SK-N-SH (cell line): ENCODE data around the gene NTNG2. TPM values are rescaled to one million over a fixed set of nuclear protein-coding genes. Genes with fewer than 3 reads are reported as not detected.

Experiments
- CTCF ChIA-PET: fragments of 300-600, 350-600 bp; formaldehyde crosslinking; extraction: SDS; loops from one replicate; lab custom pipeline; 2021; lab: Yijun Ruan, JAX
- POLR2A ChIA-PET: fragments of 350-600 bp; sonication (Branson Sonifier 250); formaldehyde crosslinking; extraction: SDS; loops from one replicate; lab custom pipeline; 2020; ENCODE audit warnings: antibody characterized with exemption, inconsistent platforms; lab: Yijun Ruan, JAX
- DNase-seq: peaks from one replicate; pipeline ENCODE4 v3.0.0; 2012
- H2AFZ ChIP-seq: fragments of 200-600 bp; sonication (generic); 2 replicates; pipeline ENCODE4 v1.8.1; 2016; ENCODE audit warnings: antibody characterized with exemption, mild to moderate bottlenecking, low read depth
- H3F3A ChIP-seq: fragments of 200-600 bp; sonication (generic); replicated peaks from 2 replicates; pipeline ENCODE3; 2016; ENCODE audit warnings: antibody characterized with exemption, mild to moderate bottlenecking; ENCODE audit not compliant: insufficient read depth
- H3K27ac ChIP-seq, 2 experiments: fragments of 200-500 bp in 1 of 2; fragments of 200-600 bp in 1 of 2; sonication (Bioruptor generic) in 1 of 2; sonication (generic), shearing (Covaris generic) in 1 of 2; 2 replicates each; pipeline versions ENCODE4 v1.5.1 to v1.6.1; 2014 to 2016; ENCODE audit warnings: low read depth in 2 of 2, inconsistent platforms in 1 of 2, low read length in 1 of 2, mild to moderate bottlenecking in 1 of 2, mixed read lengths in 1 of 2
- H3K27me3 ChIP-seq: fragments of 200-600 bp; sonication (generic), shearing (Covaris generic); 2 replicates; pipeline ENCODE4 v1.6.1; 2016; ENCODE audit warnings: mixed run types; ENCODE audit not compliant: insufficient read depth
- H3K36me3 ChIP-seq, 2 experiments: fragments of 200-500 bp in 1 of 2; fragments of 200-600 bp in 1 of 2; sonication (Bioruptor generic) in 1 of 2; sonication (generic) in 1 of 2; replicated peaks in 1 of 2; 2 replicates each; pipeline versions ENCODE3 to v1.5.1; 2014 to 2016; ENCODE audit warnings: low read length in 1 of 2, mild to moderate bottlenecking in 1 of 2; ENCODE audit not compliant: insufficient read depth in 2 of 2, control insufficient read depth in 1 of 2
- H3K4me1 ChIP-seq, 2 experiments: fragments of 200-500 bp in 1 of 2; fragments of 200-600 bp in 1 of 2; sonication (Bioruptor generic) in 1 of 2; sonication (generic), shearing (Covaris generic) in 1 of 2; 2 replicates each; pipeline versions ENCODE4 v1.5.1 to v1.6.1; 2014 to 2016; ENCODE audit warnings: low read depth in 1 of 2, low read length in 1 of 2, mixed run types in 1 of 2; ENCODE audit not compliant: insufficient read depth in 2 of 2, control insufficient read depth in 1 of 2
- H3K4me2 ChIP-seq: fragments of 200-600 bp; sonication (generic), shearing (Covaris generic); 2 replicates; pipeline ENCODE4 v1.6.1; 2017; ENCODE audit warnings: mixed run types
- H3K4me3 ChIP-seq, 2 experiments: fragments of 200-500 bp in 1 of 2; fragments of 200-600 bp in 1 of 2; sonication (Bioruptor generic) in 1 of 2; sonication (generic), shearing (Covaris generic) in 1 of 2; 2 replicates each; pipeline versions ENCODE4 v1.5.1 to v1.8.1; 2014 to 2016; ENCODE audit warnings: low read depth in 2 of 2, inconsistent platforms in 1 of 2, low read length in 1 of 2, mild to moderate bottlenecking in 1 of 2, mixed read lengths in 1 of 2, moderate library complexity in 1 of 2
- H3K79me2 ChIP-seq: fragments of 200-600 bp; sonication (generic); 2 replicates; pipeline ENCODE4 v1.8.1; 2017; ENCODE audit warnings: mild to moderate bottlenecking; ENCODE audit not compliant: insufficient read depth
- H3K9ac ChIP-seq: fragments of 200-600 bp; sonication (generic); 2 replicates; pipeline ENCODE4 v1.6.1; 2017; ENCODE audit warnings: mixed run types
- H3K9me2 ChIP-seq: fragments of 200-600 bp; sonication (generic); 2 replicates; pipeline ENCODE4 v1.6.1; 2017; ENCODE audit warnings: mixed run types
- H3K9me3 ChIP-seq: fragments of 200-600 bp; sonication (generic); 2 replicates; pipeline ENCODE4 v1.6.1; 2017; ENCODE audit warnings: mixed run types, mild to moderate bottlenecking, moderate library complexity
- H4K20me1 ChIP-seq: fragments of 200-600 bp; sonication (generic); 2 replicates; pipeline ENCODE4 v1.6.1; 2017; ENCODE audit warnings: mild to moderate bottlenecking, mixed run types; ENCODE audit not compliant: insufficient read depth
- CHD2 ChIP-seq: fragments of 150-350 bp; IDR thresholded peaks from 2 replicates; pipeline ENCODE4 v1.6.1; 2018; ENCODE audit warnings: low read length; ENCODE audit not compliant: partially characterized antibody
- EP300 ChIP-seq, 2 experiments: IDR thresholded peaks; 2 replicates each; pipeline versions ENCODE4 v1.4.0 to v1.6.1; 2012; ENCODE audit warnings: borderline replicate concordance in 1 of 2, low read depth in 1 of 2, low read length in 1 of 2
- EZH2phosphoT487 ChIP-seq: fragments of 200-600 bp; sonication (generic); IDR thresholded peaks from 2 replicates; pipeline ENCODE4 v1.6.1; 2017; ENCODE audit warnings: low read depth, mixed run types, mild to moderate bottlenecking, antibody characterized with exemption, moderate library complexity, borderline replicate concordance
- FOSL2 ChIP-seq: IDR thresholded peaks from 2 replicates; pipeline ENCODE4 v1.4.0; 2012; ENCODE audit warnings: low read depth, mild to moderate bottlenecking, moderate library complexity, borderline replicate concordance
- FOXJ3 ChIP-seq: sonication (generic); formaldehyde crosslinking; IDR thresholded peaks from 2 replicates; pipeline ENCODE4 v1.5.1; 2020; ENCODE audit warnings: mild to moderate bottlenecking, missing genetic modification reagents
- GABPA ChIP-seq: IDR thresholded peaks from 2 replicates; pipeline ENCODE4 v1.4.0; 2012; ENCODE audit warnings: low read depth, mild to moderate bottlenecking
- GATA2 ChIP-seq: sonication (generic); formaldehyde crosslinking; IDR thresholded peaks from 2 replicates; pipeline ENCODE4 v1.5.0; 2020; ENCODE audit warnings: mild to moderate bottlenecking, missing genetic modification reagents
- MEF2A ChIP-seq: IDR thresholded peaks from 2 replicates; pipeline ENCODE4 v1.4.0; 2012; ENCODE audit warnings: low read depth, borderline replicate concordance
- RCOR1 ChIP-seq: fragments of 150-350 bp; IDR thresholded peaks from 2 replicates; pipeline ENCODE4 v1.6.1; 2017; ENCODE audit warnings: antibody characterized with exemption, low read length
- RXRA ChIP-seq: IDR thresholded peaks from 2 replicates; pipeline ENCODE4 v1.4.0; 2012; ENCODE audit warnings: low read depth, mild to moderate bottlenecking, borderline replicate concordance
- SMC3 ChIP-seq: IDR thresholded peaks from 2 replicates; pipeline ENCODE4 v1.6.1; 2012; ENCODE audit warnings: low read depth, low read length, improper control_type of control experiment
- TCF12 ChIP-seq: IDR thresholded peaks from 2 replicates; pipeline ENCODE4 v1.4.0; 2012
- TEAD4 ChIP-seq: IDR thresholded peaks from 2 replicates; pipeline ENCODE4 v1.4.0; 2012; ENCODE audit warnings: mild to moderate bottlenecking, borderline replicate concordance; ENCODE audit not compliant: insufficient read depth
- USF1 ChIP-seq: IDR thresholded peaks from 2 replicates; pipeline ENCODE4 v1.4.0; 2012; ENCODE audit warnings: low read depth, borderline replicate concordance
- USF2 ChIP-seq: fragments of 150-350 bp; IDR thresholded peaks from 2 replicates; pipeline ENCODE4 v1.6.1; 2017; ENCODE audit warnings: antibody characterized with exemption, low read length, low read depth, borderline replicate concordance
- ZBTB33 ChIP-seq: IDR thresholded peaks from 2 replicates; pipeline ENCODE4 v1.4.0; 2012; ENCODE audit warnings: low read depth, borderline replicate concordance
- WGBS: methylation state at CpG from one replicate; pipeline ENCODE4 v1.1.6; 2017; ENCODE audit warnings: low lambda C conversion rate; 5-methylcytosine and 5-hydroxymethylcytosine counted together
- polyA plus RNA-seq, 3 experiments: library from polyadenylated mRNA; depleted of rRNA; stranded (reverse); fragments of >200 nt; gene quantifications; 2 replicates each; pipeline ENCODE4 v1.2.3, GENCODE V29; 2012
- TF ChIP-seq, protein P1 (sequence below): fragments of 200-600 bp; sonication (generic); IDR thresholded peaks from 2 replicates; pipeline ENCODE4 v1.6.1; 2017; ENCODE audit warnings: antibody characterized with exemption, mild to moderate bottlenecking, moderate library complexity

NTNG2 gene
- polyA plus RNA-seq, 1 of the 3 experiments (the other 2 are of a cell fraction), result 6.1 TPM

DNA sequence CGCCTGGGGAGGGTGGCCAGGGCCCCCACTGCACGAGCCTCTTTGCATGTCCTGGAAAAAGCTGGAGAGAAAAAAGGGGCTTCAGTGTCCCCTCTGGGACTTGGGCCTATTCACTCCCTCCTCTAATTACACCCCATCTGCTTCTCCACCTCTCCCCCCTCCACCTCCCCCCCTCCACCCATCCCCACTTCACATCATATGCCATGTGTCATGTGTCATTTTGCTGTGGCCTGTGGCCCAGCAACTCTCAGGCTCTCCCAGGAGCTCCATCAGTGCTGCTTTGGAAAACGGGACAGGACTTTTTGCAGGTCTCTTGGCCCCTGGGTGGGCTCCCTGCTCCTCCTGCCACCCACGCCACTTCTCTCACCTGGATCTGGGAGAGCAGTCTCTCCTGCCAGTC lies 68.7 kb downstream of the NTNG2 start (continued):
- TF ChIP-seq, protein P1, sequence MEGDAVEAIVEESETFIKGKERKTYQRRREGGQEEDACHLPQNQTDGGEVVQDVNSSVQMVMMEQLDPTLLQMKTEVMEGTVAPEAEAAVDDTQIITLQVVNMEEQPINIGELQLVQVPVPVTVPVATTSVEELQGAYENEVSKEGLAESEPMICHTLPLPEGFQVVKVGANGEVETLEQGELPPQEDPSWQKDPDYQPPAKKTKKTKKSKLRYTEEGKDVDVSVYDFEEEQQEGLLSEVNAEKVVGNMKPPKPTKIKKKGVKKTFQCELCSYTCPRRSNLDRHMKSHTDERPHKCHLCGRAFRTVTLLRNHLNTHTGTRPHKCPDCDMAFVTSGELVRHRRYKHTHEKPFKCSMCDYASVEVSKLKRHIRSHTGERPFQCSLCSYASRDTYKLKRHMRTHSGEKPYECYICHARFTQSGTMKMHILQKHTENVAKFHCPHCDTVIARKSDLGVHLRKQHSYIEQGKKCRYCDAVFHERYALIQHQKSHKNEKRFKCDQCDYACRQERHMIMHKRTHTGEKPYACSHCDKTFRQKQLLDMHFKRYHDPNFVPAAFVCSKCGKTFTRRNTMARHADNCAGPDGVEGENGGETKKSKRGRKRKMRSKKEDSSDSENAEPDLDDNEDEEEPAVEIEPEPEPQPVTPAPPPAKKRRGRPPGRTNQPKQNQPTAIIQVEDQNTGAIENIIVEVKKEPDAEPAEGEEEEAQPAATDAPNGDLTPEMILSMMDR, result no peak
- TF ChIP-seq ZBTB33 (no peak), GATA2 (CRISPR knock-in tag) (no peak), TCF12 (no peak), RXRA (no peak), USF1 (no peak)

GRCh38 chr9:132231019-132231701 lies 69.3 kb downstream of the NTNG2 start:
- POLR2A ChIA-PET, result no interaction called here
- 63% methylated on average over 3 of the region's 20 CpGs for WGBS

More at GRCh38 chr9:132231019-132231701, 69.3 kb downstream of the NTNG2 start:
- Histone ChIP-seq H3K79me2 (no peaks in the 10 kb centered on the region), H3K9me3 (no peaks in the 10 kb centered on the region), H3K4me2 (no peak overlapping the region), H3K9me2 (no peaks in the 10 kb centered on the region), H2AFZ (no peak overlapping the region), H3K27me3 (no peaks in the 10 kb centered on the region), H4K20me1 (0 out of 2 replicates have a peak, but pooled peaks cover 4% of the 10 kb centered on the region), H3K27ac (peak overlapping the region in 1 of 2 experiments; percentile 9; a peak in 1 of 4 replicates), H3K36me3 (no peaks in the 10 kb centered on the region), H3K4me1 (peaks cover 0 to 38% of the 10 kb centered on the region in 2 experiments; a peak in 2 of 4 replicates), H3F3A (no peaks in the 10 kb centered on the region), H3K4me3 (no peak overlapping the region), H3K9ac (no peak overlapping the region)
- DNase-seq, result peak; percentile 53
- TF ChIP-seq EP300 (IDR thresholded peaks at IDR 0.05; ENCODE audit: borderline replicate concordance in 1 of 2, low read depth in 1 of 2, low read length in 1 of 2), result no peak
- TF ChIP-seq RCOR1, result no peak
- no peak for TF ChIP-seq TEAD4
- TF ChIP-seq CHD2, result no peak
- no peak for TF ChIP-seq GABPA
- TF ChIP-seq USF2, result no peak
- no peak for TF ChIP-seq EZH2phosphoT487
- TF ChIP-seq, protein P1, result no peak
- TF ChIP-seq TCF12, result no peak
- TF ChIP-seq SMC3, result no peak
- no peak for TF ChIP-seq FOXJ3
- no peak for TF ChIP-seq MEF2A
- TF ChIP-seq USF1, result no peak
- TF ChIP-seq FOSL2, result no peak
- CTCF ChIA-PET, result interaction anchor here (0.9 to 12.6 kb wide), 4 partner anchors 15 to 220 kb away, joined by 3 to 218 read pairs (median 4); partner anchors contain the start of gene NTNG2
